HG02852 (cell line): ENCODE measurements around the gene HENMT1.
"Not testable (repeated sequence)": the region's sequence is repeated elsewhere in the genome, so short reads cannot be mapped to it uniquely, and the experiment has no call there.

ENCODE experiments used
- ATAC-seq: cut with Tn5 transposase; IDR thresholded peaks from one replicate; pipeline ENCODE4 v1.9.1; 2021; ENCODE audit warnings: mild to moderate bottlenecking, moderate library complexity; ENCODE audit not compliant: unreplicated experiment

The HENMT1 gene

GRCh38 chr1:108661030-108661609, at the start of gene HENMT1:
Gene HENMT1 (minus strand): TSS chr1:108661093. CDS start chr1:108659884, 1,209 bp downstream.
- ATAC-seq: peak; percentile 89

GRCh38 chr1:108708691-108709660, 48.1 kb upstream of the HENMT1 start:
- ATAC-seq: no peak

GRCh38 chr1:108706643-108707042, 45.8 kb upstream of the HENMT1 start:
- no peak for ATAC-seq

GRCh38 chr1:108704496-108704895, 43.6 kb upstream of the HENMT1 start:
- no peak for ATAC-seq

- ATAC-seq: no peak
These were observed 43.0 kb upstream of the HENMT1 start for GRCh38 chr1:108703939-108704338.

GRCh38 chr1:108702109-108702508, 41.2 kb upstream of the HENMT1 start:
- ATAC-seq: not testable (repeated sequence)

GRCh38 chr1:108701176-108701849, 40.4 kb upstream of the HENMT1 start:
- ATAC-seq: no peak

GRCh38 chr1:108699375-108700332, 38.8 kb upstream of the HENMT1 start:
- no peak for ATAC-seq

GRCh38 chr1:108695535-108695934, 34.6 kb upstream of the HENMT1 start:
- no peak for ATAC-seq

- peak; percentile 62 for ATAC-seq
These were observed 32.1 kb upstream of the HENMT1 start for GRCh38 chr1:108692724-108693655.

GRCh38 chr1:108691942-108692723, 31.2 kb upstream of the HENMT1 start, which contains the start of gene PRPF38B:
Gene PRPF38B (plus strand): TSS chr1:108692310. CDS start chr1:108692592, 282 bp downstream.
- ATAC-seq: peak; percentile 93

GRCh38 chr1:108691128-108691941, 30.4 kb upstream of the HENMT1 start:
- ATAC-seq: peak; percentile 3

GRCh38 chr1:108686614-108687313, 25.9 kb upstream of the HENMT1 start:
- ATAC-seq: no peak

GRCh38 chr1:108685529-108685928, 24.6 kb upstream of the HENMT1 start:
- ATAC-seq: no peak

- ATAC-seq: not testable (repeated sequence)
These were observed 20.8 kb upstream of the HENMT1 start for GRCh38 chr1:108681701-108682100.

- ATAC-seq: no peak
These were observed 18.8 kb upstream of the HENMT1 start for GRCh38 chr1:108679586-108680213.
